GM13976 (cell line): ENCODE data around the gene TRPM2.
"Not testable (repeated sequence)": the region's sequence is repeated elsewhere in the genome, so short reads cannot be mapped to it uniquely, and the experiment has no call there.

Source experiments
- DNase-seq: peaks from one replicate; pipeline ENCODE4 v3.0.0; 2012; ENCODE audit warnings: low spot score
- in situ Hi-C: fragments of 300-500 bp; cut with MboI; formaldehyde crosslinking; loops from one replicate; pipeline ENCODE4 v1.12.0; 2022; ENCODE audit warnings: low sequenced_read_pairs, mixed read lengths, inconsistent platforms; ENCODE audit not compliant: unreplicated experiment
- TF ChIP-seq, protein P1 (sequence below): IDR thresholded peaks from 2 replicates; pipeline ENCODE4 v1.5.1; 2012; ENCODE audit warnings: borderline replicate concordance, mild to moderate bottlenecking; ENCODE audit not compliant: insufficient read depth; ENCODE audit errors: extremely low read depth, missing control alignments, control extremely low read depth

Gene TRPM2

GRCh38 chr21:44389335-44389734, 35.9 kb downstream of the TRPM2 start:
- TF ChIP-seq, protein P1, sequence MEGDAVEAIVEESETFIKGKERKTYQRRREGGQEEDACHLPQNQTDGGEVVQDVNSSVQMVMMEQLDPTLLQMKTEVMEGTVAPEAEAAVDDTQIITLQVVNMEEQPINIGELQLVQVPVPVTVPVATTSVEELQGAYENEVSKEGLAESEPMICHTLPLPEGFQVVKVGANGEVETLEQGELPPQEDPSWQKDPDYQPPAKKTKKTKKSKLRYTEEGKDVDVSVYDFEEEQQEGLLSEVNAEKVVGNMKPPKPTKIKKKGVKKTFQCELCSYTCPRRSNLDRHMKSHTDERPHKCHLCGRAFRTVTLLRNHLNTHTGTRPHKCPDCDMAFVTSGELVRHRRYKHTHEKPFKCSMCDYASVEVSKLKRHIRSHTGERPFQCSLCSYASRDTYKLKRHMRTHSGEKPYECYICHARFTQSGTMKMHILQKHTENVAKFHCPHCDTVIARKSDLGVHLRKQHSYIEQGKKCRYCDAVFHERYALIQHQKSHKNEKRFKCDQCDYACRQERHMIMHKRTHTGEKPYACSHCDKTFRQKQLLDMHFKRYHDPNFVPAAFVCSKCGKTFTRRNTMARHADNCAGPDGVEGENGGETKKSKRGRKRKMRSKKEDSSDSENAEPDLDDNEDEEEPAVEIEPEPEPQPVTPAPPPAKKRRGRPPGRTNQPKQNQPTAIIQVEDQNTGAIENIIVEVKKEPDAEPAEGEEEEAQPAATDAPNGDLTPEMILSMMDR = no peak
- in situ Hi-C loops = no loop called here
- no peak for DNase-seq

DNA sequence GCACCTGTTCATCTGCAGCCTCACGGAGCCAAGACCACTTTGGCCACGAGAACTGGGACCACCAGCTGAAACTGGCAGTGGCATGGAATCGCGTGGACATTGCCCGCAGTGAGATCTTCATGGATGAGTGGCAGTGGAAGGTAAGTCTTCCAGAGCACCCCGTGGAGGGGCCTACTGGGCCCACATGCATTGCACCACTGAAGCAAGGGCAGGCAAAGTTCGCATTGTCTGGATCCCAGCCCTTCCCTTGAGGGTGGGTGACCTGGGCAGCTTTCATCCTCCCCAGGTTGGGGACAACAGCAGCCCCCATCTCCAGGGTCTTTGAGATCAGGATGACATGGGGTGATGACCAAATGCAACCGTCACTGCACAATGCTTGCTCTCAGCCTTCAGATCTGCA, 37.5 kb downstream of the TRPM2 start:
- DNase-seq = peak; percentile 7
- TF ChIP-seq, protein P1 = no peak
- in situ Hi-C loops = no loop called here

DNA sequence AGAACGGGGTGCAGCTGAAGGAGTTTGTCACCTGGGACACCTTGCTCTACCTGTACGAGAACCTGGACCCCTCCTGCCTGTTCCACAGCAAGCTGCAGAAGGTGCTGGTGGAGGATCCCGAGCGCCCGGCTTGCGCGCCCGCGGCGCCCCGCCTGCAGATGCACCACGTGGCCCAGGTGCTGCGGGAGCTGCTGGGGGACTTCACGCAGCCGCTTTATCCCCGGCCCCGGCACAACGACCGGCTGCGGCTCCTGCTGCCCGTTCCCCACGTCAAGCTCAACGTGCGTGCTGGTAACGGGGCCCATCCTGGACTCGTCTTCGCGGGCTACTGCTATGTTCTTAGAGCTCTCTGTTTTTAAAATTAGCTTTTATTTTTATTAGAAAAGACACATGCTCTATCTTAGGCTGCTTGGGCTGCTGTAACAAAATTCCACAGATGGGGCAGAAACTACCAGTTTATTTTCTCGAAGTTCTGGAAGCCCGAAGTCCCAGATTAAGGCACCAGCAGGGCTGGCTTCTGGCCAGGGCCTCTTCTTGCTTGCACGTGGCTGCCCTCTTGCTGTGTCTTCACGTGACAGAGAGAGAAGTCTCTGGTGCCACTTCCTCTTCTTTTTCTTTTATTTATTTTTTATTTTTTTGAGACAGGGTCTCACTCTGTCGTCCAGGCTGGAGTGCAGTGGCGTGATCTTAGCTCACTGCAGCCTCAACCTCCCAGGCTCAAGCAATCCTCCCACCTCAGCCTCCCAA, 38.1 kb downstream of the TRPM2 start:
- TF ChIP-seq, protein P1 = no peak
- in situ Hi-C loops = no loop called here
- DNase-seq = peak; percentile 13

DNA sequence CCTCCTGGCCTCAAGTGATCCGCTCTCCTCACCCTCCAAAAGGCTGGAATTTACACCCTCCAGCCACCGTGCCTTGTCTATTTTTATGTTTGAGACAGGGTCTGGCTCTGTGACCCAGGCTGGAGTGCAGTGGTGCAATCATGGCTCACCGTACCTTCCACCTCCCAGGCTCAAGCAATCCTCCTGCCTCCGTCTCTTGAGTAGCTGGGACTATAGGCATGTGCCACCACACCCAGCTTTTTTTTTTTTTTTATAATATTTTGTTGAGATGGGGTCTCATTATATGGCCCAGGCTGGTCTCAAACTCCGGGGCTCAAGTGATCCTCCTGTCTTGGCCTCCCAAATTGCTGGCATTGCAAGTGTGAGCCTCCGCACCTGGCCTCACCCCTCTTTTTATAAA, 38.8 kb downstream of the TRPM2 start:
- in situ Hi-C loops = no loop called here
- no peak for DNase-seq
- TF ChIP-seq, protein P1 = no peak

DNA sequence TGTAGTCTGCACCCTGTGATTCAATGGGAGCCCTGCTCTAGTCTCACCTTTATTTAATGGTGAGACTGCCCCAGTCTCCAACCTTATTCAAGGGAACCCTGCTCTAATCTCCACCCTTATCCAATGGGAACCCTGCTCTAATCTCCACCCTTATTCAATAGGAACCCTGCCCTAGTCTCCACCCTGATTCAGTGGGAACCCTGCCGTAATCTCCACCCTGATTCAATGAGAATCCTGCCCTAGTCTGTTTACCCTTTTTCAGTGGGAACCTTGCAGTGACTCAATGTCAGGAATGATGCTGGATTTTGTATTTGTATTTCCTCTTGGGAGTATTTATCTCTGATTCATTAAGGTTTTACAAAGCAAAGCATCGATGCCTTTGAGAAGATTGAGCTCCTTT, 39.5 kb downstream of the TRPM2 start:
- in situ Hi-C loops = no loop called here

GRCh38 chr21:44394733-44395132, 41.3 kb downstream of the TRPM2 start:
- peak; percentile 25 for DNase-seq
- in situ Hi-C loops = no loop called here
- TF ChIP-seq, protein P1 = no peak

More for the DNA sequence above, 39.5 kb downstream of the TRPM2 start:
- TF ChIP-seq, protein P1 = no peak
- peak; percentile 11 for DNase-seq

DNA sequence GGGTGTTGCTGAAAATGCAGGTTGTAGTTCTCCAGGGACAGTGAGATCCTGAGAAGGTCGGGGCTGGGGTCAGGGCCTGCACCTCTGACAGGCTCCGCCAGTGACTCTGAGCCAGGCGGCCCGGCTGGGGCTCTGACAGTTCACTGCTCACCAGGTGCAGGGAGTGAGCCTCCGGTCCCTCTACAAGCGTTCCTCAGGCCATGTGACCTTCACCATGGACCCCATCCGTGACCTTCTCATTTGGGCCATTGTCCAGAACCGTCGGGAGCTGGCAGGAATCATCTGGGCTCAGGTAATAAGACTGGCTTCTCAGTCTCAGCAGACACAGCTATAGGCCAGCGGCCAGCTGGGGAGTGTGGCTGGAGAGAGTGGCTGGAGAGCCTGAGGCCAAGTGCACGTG, 41.8 kb downstream of the TRPM2 start:
- peak; percentile 25 for DNase-seq
- TF ChIP-seq, protein P1 = no peak
- in situ Hi-C loops = no loop called here

DNA sequence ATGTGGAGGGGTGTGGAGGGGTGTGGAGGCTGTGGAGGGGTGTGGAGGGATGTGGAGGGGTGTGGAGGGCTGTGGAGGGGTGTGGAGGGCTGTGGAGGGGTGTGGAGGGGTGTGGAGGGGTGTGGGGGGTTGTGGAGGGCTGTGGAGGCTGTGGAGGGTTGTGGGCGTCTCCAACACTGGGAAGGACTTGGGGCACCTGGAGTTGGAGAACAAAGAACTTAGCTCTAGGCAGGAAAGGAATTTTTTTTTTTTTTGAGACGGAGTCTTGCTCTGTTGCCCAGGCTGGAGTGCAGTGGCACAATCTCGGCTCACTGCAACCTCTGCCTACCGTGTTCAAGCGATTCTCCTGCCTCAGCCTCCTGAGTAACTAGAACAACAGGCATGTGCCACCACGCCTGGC, 43.4 kb downstream of the TRPM2 start:
- DNase-seq, in situ Hi-C loops: not testable (repeated sequence)
